Measurements from ENCODE around the gene NUDT16L1.
"Not testable (repeated sequence)": the region's sequence is repeated elsewhere in the genome, so short reads cannot be mapped to it uniquely, and the experiment has no call there.

The NUDT16L1 gene

DNA sequence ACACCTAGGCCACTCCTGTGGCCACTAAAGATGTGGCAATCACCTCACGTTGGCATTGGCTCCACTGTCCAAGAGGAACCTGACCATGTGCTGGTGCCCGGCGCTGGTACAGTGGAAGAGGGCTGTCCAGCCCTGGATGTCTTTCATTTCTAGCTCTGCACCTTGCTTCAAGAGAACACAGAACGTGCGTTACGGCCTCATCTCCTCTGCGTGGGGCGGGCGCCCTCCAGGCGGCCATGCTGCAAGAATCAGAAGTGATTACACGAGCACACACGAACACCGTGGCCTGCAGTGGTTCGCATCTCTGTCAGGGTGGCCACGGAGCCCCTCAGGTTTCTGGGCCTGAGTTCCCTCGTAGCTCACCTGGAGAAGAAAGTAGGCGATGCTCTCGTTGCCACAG lies 33.3 kb downstream of the NUDT16L1 start:
- DNase-seq: no peak

DNA sequence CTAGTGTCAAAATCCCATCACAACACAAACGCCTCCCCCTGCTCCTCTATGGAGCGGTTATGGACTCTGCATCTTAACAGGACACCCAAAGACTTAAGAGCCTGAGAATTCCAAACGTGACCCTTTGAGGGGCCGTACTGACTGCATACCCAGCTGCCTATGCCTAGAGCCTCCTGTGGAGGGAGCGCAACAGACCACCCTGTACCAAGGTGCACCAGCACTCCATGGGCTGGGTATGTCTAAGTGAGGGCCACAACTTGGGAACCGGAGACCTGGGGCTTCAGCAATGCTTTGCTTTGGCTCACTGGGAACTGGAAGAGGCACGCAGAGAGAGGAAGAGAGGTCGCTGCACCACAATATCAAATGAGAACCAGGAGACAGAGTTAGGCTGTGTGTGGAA lies 35.3 kb downstream of the NUDT16L1 start:
- DNase-seq: no peak

DNA sequence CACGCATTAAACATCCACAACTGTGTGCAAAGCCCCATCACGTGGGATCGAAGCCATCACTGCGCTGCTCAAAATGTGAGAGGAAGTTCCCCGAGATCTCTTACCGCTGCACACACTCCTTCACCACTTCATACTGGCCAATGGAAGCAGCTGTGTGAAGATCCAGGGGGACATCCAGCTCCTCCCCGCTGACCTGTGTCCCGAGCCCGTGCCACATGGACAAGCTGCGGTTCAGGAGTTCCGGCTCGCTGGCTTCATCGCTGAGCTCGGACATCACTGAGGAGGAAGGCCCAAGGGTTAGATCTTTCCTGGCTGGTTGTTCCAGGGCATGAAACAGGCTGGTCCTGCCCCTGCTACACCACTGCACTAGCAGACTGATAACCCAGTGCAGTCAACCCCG lies 36.5 kb downstream of the NUDT16L1 start:
- no peak for DNase-seq

DNA sequence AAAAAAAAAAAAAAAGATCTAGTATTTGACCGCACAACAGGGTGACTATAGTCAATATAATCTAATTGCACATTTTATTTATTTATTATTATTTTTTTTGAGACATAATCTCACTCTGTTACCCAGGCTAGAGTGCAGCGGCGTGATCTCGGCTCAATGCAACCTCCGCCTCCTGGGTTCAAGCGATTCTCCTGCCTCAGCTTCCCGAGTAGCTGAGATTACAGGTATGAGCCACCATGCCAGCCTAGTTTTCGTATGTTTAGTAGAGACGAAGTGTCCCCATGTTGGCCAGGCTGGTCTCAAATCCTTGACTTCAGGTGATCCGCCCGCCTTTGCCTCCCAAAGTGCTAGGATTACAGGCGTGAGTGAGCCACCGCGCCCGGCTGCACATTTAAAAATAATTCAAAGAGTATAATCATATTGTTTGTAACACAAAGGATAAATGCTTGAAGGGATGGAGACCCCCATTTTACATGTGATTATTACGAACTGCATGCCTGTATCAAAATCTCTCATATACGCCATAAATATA lies 39.9 kb downstream of the NUDT16L1 start:
- DNase-seq: no peak

DNA sequence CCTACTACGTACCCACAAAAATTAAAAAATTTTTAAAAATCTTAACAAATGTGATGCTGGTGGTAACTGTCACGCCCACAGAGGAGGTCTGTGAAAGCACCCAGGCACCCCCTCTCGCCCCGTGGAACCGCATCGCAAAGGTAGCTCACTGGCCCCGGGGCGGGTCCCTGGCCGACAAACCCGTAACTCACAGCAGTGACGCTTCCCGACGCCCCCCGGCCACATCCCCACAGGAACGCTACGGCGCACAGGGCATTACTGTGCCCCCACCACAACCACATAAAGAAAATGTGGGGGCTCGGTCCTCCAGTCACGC lies 40.3 kb downstream of the NUDT16L1 start:
- peak; percentile 32 to 36 for DNase-seq

DNA sequence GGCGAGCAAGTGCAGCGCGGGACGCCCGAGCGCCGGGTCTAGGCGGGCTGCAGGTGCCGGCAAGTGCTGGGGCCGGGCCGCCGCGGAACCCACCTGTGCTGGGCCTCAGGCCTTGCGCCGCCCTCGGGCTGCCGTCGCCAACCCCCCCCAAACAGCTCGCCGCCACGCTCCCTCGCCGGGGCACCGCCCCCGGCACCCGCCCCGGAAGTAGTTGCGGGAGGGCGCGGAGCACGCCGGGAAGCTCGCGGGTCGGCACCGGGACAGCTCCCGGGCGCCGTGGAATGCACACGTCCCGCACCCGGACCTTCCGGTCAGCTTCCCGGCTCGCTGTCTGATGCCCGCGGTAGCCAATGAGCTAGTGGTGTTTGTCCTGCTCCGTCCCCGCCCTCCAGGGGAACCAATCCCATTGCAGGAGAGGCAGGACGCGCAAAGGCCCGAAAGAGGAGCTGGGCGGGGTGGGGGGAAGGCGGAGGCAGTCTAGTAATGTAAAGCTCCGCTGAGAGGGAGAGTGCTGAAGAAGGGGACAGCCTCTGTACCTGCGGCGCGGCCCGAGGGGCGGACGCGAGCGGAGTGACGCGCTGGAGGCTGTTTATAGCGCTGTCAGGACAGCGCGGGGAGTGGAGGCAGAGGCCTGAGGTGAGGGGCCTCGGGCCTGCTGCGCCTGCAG lies 40.8 kb downstream of the NUDT16L1 start, which contains the start of the genes ANKS3 and DNAAF8:
Gene ANKS3 (minus strand): TSS at position 209 of the 667 bp plus-strand sequence. CDS start 4,122 bp downstream, outside the sequence.
Gene DNAAF8 (plus strand): TSS at position 475 of the 667 bp plus-strand sequence. CDS start 1,978 bp downstream, outside the sequence.
- peak; percentile 71 to 77 for DNase-seq

DNA sequence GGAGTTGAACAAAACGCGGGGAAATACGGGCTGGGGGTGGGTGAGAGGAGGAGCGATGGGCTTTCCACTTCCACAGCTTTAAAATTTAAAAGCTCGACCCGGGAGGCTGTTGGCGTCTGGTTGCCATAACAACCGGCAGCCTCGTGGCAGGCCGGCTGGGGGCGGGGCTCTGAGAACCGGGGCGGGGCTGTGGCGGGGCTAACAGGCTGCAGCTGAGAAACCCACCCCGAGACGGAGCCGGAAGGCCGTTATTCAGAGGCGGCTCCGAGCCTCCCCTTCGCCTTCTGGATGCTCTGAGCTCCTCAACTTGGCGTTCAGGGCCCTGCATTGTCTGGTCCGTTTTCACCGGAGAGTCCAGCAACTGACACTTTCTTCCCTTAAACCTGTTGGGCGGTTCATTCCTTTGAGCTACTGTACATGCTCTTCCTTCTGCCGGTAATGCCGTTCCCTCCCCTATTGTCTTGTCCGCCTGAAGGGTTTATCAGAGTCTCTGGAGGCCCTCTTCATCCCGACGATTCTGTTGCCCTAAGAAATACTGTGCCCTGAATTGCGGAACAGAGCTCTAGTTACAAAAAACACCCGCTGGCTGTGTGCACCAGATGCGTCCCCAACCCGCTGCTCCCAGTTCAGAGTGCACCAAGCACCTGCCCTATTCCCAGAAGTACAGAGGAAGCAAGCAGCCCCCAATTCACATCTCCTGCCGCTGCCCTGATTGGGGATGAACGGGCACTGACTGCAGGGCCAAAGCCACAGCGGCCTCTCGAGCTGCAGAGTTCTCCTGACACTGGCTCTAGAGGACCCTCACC lies 41.6 kb downstream of the NUDT16L1 start:
- DNase-seq: peak; percentile 92

DNA sequence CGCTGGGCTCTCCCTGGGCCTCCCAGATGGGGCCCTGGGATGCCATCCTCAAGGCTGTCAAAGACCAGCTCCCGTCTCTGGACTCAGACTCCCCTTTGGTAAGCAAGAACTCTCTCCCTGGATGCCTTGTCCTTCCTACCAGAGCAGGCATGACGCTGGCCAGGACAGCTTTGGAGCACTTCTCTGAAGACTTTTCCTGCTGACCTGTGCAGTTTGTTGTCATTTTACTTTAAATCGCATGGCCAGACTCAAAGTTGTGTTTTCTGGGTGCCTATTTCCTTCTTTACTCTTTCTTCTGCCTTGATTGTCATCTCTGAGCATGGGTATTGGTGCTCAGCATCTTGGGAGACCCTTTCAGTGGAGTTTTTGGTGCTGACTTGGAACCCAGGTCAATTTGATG lies 43.2 kb downstream of the NUDT16L1 start:
- DNase-seq: no peak

DNA sequence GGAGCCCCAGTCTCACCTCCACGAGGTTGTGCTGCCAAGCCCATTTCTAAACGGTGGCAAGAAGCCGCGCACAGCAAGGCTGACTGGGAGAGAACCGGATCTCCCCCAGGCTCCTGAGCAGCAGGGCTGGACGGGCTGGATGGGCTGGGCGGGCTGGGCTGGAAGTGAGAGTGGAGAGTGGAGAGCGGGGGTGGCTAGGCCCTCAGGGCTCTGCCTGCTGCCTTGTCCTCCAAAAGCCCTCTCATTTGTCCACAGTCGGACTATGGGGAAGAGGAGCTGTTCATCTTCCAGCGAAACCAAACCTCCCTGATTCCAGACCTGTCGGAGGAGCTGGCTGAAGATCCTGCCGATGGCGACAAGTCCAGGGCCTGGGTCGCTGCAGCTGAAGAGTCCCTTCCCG lies 44.2 kb downstream of the NUDT16L1 start:
- DNase-seq: no peak

DNA sequence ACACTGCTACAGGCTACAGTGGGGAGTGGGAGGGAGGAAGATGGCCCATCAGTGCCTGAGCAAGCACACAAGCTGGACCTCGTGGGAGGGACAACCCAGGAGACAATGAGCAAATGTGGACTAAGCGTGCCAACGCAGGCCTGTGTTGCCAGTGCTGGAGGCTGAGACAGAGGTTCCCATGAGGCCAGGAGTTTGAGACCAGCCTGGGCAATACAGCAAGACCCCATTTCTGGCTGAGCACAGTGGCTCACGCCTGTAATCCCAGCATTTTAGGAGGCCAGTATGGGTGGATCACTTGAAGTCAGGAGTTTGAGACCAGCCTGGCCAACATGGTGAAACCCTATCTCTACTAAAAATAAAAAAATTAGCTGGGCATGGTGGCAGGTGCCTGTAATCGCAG lies 45.0 kb downstream of the NUDT16L1 start:
- not testable (repeated sequence) for DNase-seq

DNA sequence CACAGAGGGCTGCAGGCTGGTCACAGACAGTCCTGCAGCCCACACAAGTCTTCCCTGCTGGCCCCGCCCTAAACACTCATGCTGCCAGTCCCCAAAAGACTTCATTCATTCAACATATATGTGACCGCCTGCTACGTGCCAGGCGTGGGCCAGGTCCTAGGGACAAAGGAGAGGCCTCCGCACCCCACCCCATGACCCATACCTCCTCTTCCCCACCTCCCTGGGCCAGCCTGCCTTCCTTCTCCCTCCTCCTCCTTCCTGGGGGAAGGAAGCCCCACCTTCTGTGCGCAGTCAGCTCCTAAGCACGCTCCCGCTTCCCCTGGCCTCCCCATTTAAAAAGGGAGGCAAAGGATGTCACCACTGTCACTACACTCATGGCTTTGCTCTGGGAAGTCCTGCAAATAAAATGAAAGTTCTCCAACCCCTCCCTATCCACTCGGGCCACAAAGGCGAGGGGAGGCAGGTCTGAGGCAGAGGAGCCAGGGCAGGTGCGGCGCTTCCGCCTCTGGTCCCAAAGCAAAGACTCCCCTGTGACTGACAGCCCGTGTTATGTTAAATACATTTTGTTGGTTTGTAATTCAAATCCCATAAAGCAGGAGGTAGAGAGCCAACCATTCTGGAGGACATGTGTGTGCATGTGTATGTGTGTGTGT lies 50.0 kb downstream of the NUDT16L1 start:
- DNase-seq: no peak

DNA sequence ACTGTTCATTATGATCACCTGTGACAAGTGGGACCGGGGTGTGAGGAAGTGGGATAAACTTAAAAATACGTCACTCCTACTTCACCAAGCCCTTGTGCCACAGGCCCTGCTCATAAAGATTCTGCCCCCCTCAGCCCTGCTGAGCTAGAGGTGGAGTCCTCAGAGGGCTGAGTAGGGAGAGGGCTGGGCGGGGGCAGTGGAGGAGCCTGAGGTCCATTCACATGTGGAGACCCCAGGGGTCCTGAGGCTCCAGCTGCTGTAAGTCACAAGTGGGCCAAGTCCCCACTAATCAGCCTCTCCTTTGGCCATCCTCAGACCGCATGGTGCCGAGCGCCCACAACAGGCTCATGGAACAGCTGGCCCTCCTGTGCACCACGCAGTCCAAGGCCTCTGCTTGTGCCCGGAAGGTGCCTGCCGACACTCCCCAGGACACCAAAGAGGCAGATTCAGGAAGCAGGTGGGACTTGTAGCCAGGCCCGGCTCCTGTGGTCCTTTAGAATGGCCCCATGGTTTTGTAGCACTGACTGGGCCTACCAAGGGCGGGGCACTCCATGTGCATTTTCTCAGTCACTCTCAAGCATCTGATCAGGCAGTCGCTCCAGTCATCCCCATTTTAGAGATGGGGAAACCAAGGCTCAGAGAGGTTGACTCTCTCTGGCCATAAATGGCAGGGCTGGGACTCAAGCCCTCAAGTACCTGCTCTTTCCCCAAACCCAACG lies 51.4 kb downstream of the NUDT16L1 start:
- no peak for DNase-seq

DNA sequence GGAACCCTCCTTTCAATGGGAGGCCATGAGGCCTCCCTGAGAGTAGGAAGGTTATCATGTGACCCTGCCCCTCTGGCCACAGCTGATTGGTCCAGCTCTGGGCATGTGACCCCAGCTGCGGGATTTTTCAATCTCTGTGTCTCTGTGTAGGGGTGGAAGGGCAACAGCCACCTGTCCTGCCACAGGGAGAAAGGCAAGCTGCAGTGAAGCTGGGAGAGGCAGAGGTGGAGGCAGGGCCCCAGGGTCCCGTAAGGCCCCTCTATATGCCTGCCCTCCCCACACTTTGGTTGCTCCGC lies 51.9 kb downstream of the NUDT16L1 start:
- no peak for DNase-seq
